Stomach (tissue), 9 donors: ENCODE data around the gene LNX1. TPM values are rescaled to one million over a fixed set of nuclear protein-coding genes. Genes with fewer than 3 reads are reported as not detected.

ENCODE experiments used
- DNase-seq, 2 donors: peaks; one replicate each; pipeline versions ENCODE4 v3.0.0 to v3.0.0-alpha.2; 2013 to 2019
- H3K27ac ChIP-seq, 5 donors: fragments of 200-600 bp in 4 of 5; sonication (generic) in 4 of 5; one replicate each; pipeline ENCODE4 v1.5.1; 2013 to 2019; ENCODE audit warnings: mild to moderate bottlenecking in 1 of 5, moderate library complexity in 1 of 5
- H3K27me3 ChIP-seq, 3 donors: fragments of 200-600 bp; sonication (generic); one replicate each; pipeline ENCODE4 v1.5.1; 2017 to 2019; ENCODE audit warnings: mixed run types in 1 of 3
- H3K36me3 ChIP-seq, 4 donors: fragments of 200-600 bp; sonication (generic); 1 replicate in 3 of 4; 2 replicates in 1 of 4; pipeline ENCODE4 v1.5.1; 2016 to 2019
- H3K4me1 ChIP-seq, 4 donors: fragments of 200-600 bp; sonication (generic); one replicate each; pipeline ENCODE4 v1.5.1; 2016 to 2019
- H3K4me3 ChIP-seq, 4 donors: fragments of 200-600 bp; sonication (generic) in 3 of 4; one replicate each; pipeline ENCODE4 v1.5.1; 2016 to 2019; ENCODE audit warnings: mild to moderate bottlenecking in 1 of 4
- H3K9me3 ChIP-seq, 4 donors: fragments of 200-600 bp; sonication (generic); one replicate each; pipeline ENCODE4 v1.5.1; 2016 to 2019
- CTCF ChIP-seq, 7 experiments: fragments of 450-650 bp in 4 of 7; fragments of 200-600 bp in 3 of 7; sonication (generic) in 3 of 7; IDR thresholded peaks; one replicate each; pipeline ENCODE4 v1.5.1; 2016 to 2019; ENCODE audit warnings: antibody characterized with exemption in 7 of 7, control low read depth in 2 of 7, mild to moderate bottlenecking in 1 of 7
- EP300 ChIP-seq: sonication (generic); formaldehyde crosslinking; IDR thresholded peaks from one replicate; pipeline ENCODE4 v1.6.1; 2017; ENCODE audit warnings: antibody characterized with exemption
- POLR2A ChIP-seq, 4 donors: fragments of 450-650 bp; IDR thresholded peaks; one replicate each; pipeline ENCODE4 v1.6.1; 2016; ENCODE audit warnings: antibody characterized with exemption in 4 of 4, control low read depth in 2 of 4, mild to moderate bottlenecking in 1 of 4, moderate library complexity in 1 of 4
- POLR2AphosphoS5 ChIP-seq, 3 donors: sonication (generic); formaldehyde crosslinking; IDR thresholded peaks; one replicate each; pipeline ENCODE4 v1.6.1; 2016; ENCODE audit warnings: antibody characterized with exemption in 3 of 3
- WGBS, 5 donors: extraction: QIAGEN DNeasy Blood & Tissue Kit in 3 of 5; methylation state at CpG; one replicate each; pipeline versions ENCODE4 v1.1.5 to v1.1.7; 2013 to 2018; 5-methylcytosine and 5-hydroxymethylcytosine counted together
- intact Hi-C: fragments of 100-400 bp; cut with DNase I; formaldehyde crosslinking; loops from one replicate; pipeline ENCODE4 v1.15.1; 2023; ENCODE audit warnings: low total_unique reads
- polyA plus RNA-seq, 3 donors: library from polyadenylated mRNA; stranded (reverse); fragments of 200-250 nt; gene quantifications; one replicate each; pipeline ENCODE4 v1.2.3, GENCODE V29; 2013
- total RNA-seq, 5 donors: library from RNA; depleted of rRNA; stranded (reverse); fragments of >200 nt; gene quantifications; one replicate each; pipeline versions ENCODE4 v1.1.0 to v1.2.3, GENCODE V29; 2014 to 2016
- donor health status: healthy with polysubstance abuse.
- donor health status: Bipolar disorder and iron deficiency.
- donor health status: healthy.

Gene LNX1
- total and polyA plus RNA-seq, 8 donors: 5.4 to 30.9 (median 11.6) TPM

- intact Hi-C loops: no loop called here
- TF ChIP-seq POLR2AphosphoS5 (IDR thresholded peaks at IDR 0.05): no peak
- TF ChIP-seq POLR2A (IDR thresholded peaks at IDR 0.05): no peak
- no peak for TF ChIP-seq CTCF (IDR thresholded peaks at IDR 0.05)
- no peak for TF ChIP-seq EP300
Measured at GRCh38 chr4:53557669-53558064, 33.6 kb downstream of the LNX1 start.

GRCh38 chr4:53556651-53557050 is 34.6 kb downstream of the LNX1 start:
- intact Hi-C loops: no loop called here
- no peak overlapping the region for H3K27ac ChIP-seq
- peaks cover 0 to 6% (median 0%) of the 10 kb centered on the region in 4 donors for H3K36me3 ChIP-seq
- DNase-seq: no peak
- H3K4me3 ChIP-seq: no peak overlapping the region
- no peak for TF ChIP-seq EP300
- TF ChIP-seq POLR2AphosphoS5 (IDR thresholded peaks at IDR 0.05): no peak
- TF ChIP-seq CTCF (IDR thresholded peaks at IDR 0.05): no peak
- no peak for TF ChIP-seq POLR2A (IDR thresholded peaks at IDR 0.05)
- WGBS, 5 donors: 75 to 89% (median 84%) methylated on average over 2 of the region's 2 CpGs
- no peaks in the 10 kb centered on the region for H3K9me3 ChIP-seq
- H3K4me1 ChIP-seq: peaks cover 4 to 18% (median 9%) of the 10 kb centered on the region in 4 donors
- H3K27me3 ChIP-seq: no peaks in the 10 kb centered on the region

More at GRCh38 chr4:53557669-53558064, 33.6 kb downstream of the LNX1 start:
- no peak overlapping the region for H3K4me3 ChIP-seq
- no peak for DNase-seq
- peaks cover 0 to 6% (median 0%) of the 10 kb centered on the region in 4 donors for H3K36me3 ChIP-seq
- no peaks in the 10 kb centered on the region for H3K27me3 ChIP-seq
- WGBS, 5 donors: 71 to 80% (median 78%) methylated on average over 5 of the region's 5 CpGs
- no peaks in the 10 kb centered on the region for H3K9me3 ChIP-seq
- no peak overlapping the region for H3K27ac ChIP-seq
- H3K4me1 ChIP-seq: peaks cover 4 to 18% (median 9%) of the 10 kb centered on the region in 4 donors

GRCh38 chr4:53553486-53554210 is 37.6 kb downstream of the LNX1 start:
- H3K9me3 ChIP-seq: no peaks in the 10 kb centered on the region
- DNase-seq: no peak
- H3K4me1 ChIP-seq: peaks cover under 1 to 16% (median 9%) of the 10 kb centered on the region in 4 donors
- peaks cover 0 to 6% (median 0%) of the 10 kb centered on the region in 4 donors for H3K36me3 ChIP-seq
- no peak overlapping the region for H3K4me3 ChIP-seq
- TF ChIP-seq POLR2A (IDR thresholded peaks at IDR 0.05): no peak
- TF ChIP-seq CTCF (IDR thresholded peaks at IDR 0.05): no peak
- TF ChIP-seq POLR2AphosphoS5 (IDR thresholded peaks at IDR 0.05): no peak
- TF ChIP-seq EP300: no peak
- no peak overlapping the region for H3K27ac ChIP-seq
- WGBS, 5 donors: 90 to 96% (median 91%) methylated on average over 9 of the region's 9 CpGs
- intact Hi-C loops: no loop called here
- H3K27me3 ChIP-seq: no peaks in the 10 kb centered on the region

- 82 to 98% (median 94%) methylated on average over 3 of the region's 3 CpGs for WGBS, 5 donors
- Histone ChIP-seq H3K36me3 (peaks cover 0 to 1% (median 0%) of the 10 kb centered on the region in 4 donors), H3K4me3 (no peak overlapping the region), H3K27me3 (no peaks in the 10 kb centered on the region), H3K27ac (no peak overlapping the region), H3K4me1 (peaks cover 0 to 11% (median 8%) of the 10 kb centered on the region in 4 donors), H3K9me3 (no peaks in the 10 kb centered on the region)
- TF ChIP-seq POLR2AphosphoS5 (IDR thresholded peaks at IDR 0.05) (no peak), POLR2A (IDR thresholded peaks at IDR 0.05) (no peak), EP300 (no peak), CTCF (IDR thresholded peaks at IDR 0.05) (no peak)
- DNase-seq: no peak
- intact Hi-C loops: no loop called here
Measured at GRCh38 chr4:53552711-53553110, 38.6 kb downstream of the LNX1 start.
